Right cardiac atrium (tissue), 5 donors: ENCODE results near the gene TMEM121. TPM values are rescaled to one million over a fixed set of nuclear protein-coding genes. Genes with fewer than 3 reads are reported as not detected.

Experiments
- ATAC-seq, 2 donors: fragments of 200-7000 bp; cut with Tn5 transposase; one replicate each; pipeline versions ENCODE4 v1.8.0 to v1.9.1; 2020; ENCODE audit warnings: moderate library complexity in 2 of 2, mild to moderate bottlenecking in 1 of 2
- DNase-seq, 3 donors: peaks; one replicate each; pipeline ENCODE4 v3.0.0-alpha.2; 2020
- H3K27ac ChIP-seq: one replicate; pipeline ENCODE4 v1.5.1; 2013; ENCODE audit warnings: mild to moderate bottlenecking, low read length, control low read depth, moderate library complexity
- H3K27me3 ChIP-seq: one replicate; pipeline ENCODE4 v1.6.1; 2013; ENCODE audit not compliant: control insufficient read depth, insufficient read depth
- H3K4me1 ChIP-seq: one replicate; pipeline ENCODE4 v1.6.1; 2013; ENCODE audit warnings: low read length; ENCODE audit not compliant: control insufficient read depth, insufficient read depth
- H3K4me3 ChIP-seq: one replicate; pipeline ENCODE4 v1.5.1; 2013; ENCODE audit warnings: low read length, control low read depth
- H3K9me3 ChIP-seq: one replicate; pipeline ENCODE4 v1.6.1; 2013; ENCODE audit warnings: low read length; ENCODE audit not compliant: control insufficient read depth
- whole genome bisulfite sequencing: extraction: QIAGEN DNeasy Blood & Tissue Kit; methylation state at CpG from one replicate; pipeline ENCODE4 v1.1.7; 2013; 5-methylcytosine and 5-hydroxymethylcytosine counted together
- intact Hi-C, 4 donors: fragments of 100-400 bp; cut with DNase I; formaldehyde crosslinking; loops; one replicate each; pipeline versions ENCODE4 v1.11.0 to v1.14.0; 2022 to 2023
- long read RNA-seq, 4 donors: library from polyadenylated mRNA; unstranded; transcript quantifications; one replicate each; pipeline ENCODE4 v2.0.0, GENCODE V29; 2020 to 2021
- polyA plus RNA-seq: library from polyadenylated mRNA; stranded (reverse); fragments of 200-250 nt; gene quantifications from one replicate; pipeline ENCODE4 v1.2.3, GENCODE V29; 2013
- total RNA-seq, 4 donors: library from RNA; stranded (reverse); fragmentation: NEBNext Ultra II Directional; extraction: Animal tissue kit (Norgen Biotek cat#: 25700); gene quantifications; one replicate each; pipeline ENCODE4 v1.2.1, GENCODE V29; 2021
- donor health status: healthy with polysubstance abuse.
- donor health status: DM: no; HTN: yes; CAD: no.
- donor health status: DM: no; HTN: no; CAD: no.
- donor health status: DM: no; HTN: yes; CAD: no; lungs with severe emphysema.
- donor health status: DM: yes; HTN: yes; CAD: no.

Gene TMEM121
- 1 to 10 TPM; 2.8 to 4.4 (median 3.6) TPM for total RNA-seq
- polyA plus RNA-seq: 2.3 TPM
- long read RNA-seq, donor 1, transcript TMEM121-201 (2 exons, 1,532 nt): major isoform, 14 of 17 reads
- long read RNA-seq, donor 1, partial matches to known transcripts: 0 of 17 reads
- long read RNA-seq, donor 1, other reads (novel, unspliced or antisense): 2 of 17 reads
- long read RNA-seq, donor 2, partial matches to known transcripts: 0 of 7 reads
- long read RNA-seq, donor 2, other reads (novel, unspliced or antisense): 3 of 7 reads
- long read RNA-seq, donor 3, partial matches to known transcripts: 0 of 4 reads
- long read RNA-seq, donor 3, other reads (novel, unspliced or antisense): 2 of 4 reads
- long read RNA-seq, donor 4, transcript TMEM121-201 (2 exons, 1,532 nt): major isoform, 6 of 11 reads
- long read RNA-seq, donor 4, partial matches to known transcripts: 0 of 11 reads
- long read RNA-seq, donor 4, other reads (novel, unspliced or antisense): 3 of 11 reads

DNA sequence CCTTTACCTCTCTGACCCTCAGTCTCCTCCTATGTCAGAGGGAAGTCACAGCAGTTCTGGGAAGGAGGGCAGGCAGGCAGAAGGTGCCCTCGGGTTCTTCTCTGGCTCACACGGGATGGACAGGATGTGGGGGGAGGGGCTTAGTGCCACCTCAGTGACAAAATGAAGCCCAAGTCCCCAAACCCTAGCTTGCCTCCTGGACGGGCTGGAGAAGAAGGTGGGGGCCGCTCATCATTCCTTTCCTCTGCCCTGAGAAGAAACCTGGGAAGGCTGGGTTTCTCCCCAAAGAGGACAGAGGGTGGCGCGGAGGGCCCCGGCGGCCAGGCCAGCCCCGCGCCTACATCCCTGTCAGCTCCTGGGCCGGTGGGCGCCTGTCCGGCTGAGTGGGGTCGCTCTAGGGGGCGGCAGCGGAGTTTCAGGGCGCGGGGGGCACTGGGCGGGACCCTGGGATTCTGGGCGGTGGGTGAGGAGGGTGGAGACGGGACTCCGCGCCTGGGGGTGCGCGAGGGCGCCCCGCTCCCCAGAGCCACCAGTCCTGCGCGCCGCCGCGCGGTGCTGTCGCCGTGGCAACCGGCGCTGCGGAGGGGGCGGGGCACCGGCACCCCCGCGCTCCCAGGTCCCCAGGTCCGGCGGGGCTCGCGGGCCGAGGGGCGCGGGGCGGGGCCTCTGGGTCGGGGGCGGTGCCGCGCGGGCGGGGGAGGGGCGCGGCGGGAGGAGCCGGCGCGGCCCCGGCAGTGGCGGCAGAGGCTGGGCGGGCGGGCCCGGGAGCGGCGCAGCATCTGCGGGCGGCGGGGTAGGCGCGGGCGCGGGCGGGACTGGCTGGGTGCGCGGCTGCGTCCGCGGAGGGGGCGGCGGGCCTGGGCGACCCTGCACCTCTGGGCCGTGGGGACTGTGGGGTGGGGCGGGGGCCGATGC is at the start of gene TMEM121:
Gene TMEM121 (plus strand): TSS at position 723 of the 915 bp plus-strand sequence. CDS start 2,252 bp downstream, outside the sequence.
- no peaks in the 10 kb centered on the region for H3K9me3 ChIP-seq
- ATAC-seq (peak; percentile 3 to 6), DNase-seq (peak in 2 of 3 donors; percentile 73 to 74)
- WGBS: 1% methylated on average over 88 of the region's 88 CpGs
- no peak within 1 kb of the TSS for H3K27ac ChIP-seq
- peak within 1 kb of the TSS; percentile 62 for H3K4me3 ChIP-seq
- intact Hi-C loops: loop anchor here in 1 of 4 donors (10.0 kb wide), 1 partner anchor 151 kb away; no protein-coding TSS in a partner anchor
- H3K27me3 ChIP-seq: no peaks in the 10 kb centered on the region
- H3K4me1 ChIP-seq: no peaks in the 10 kb centered on the region

DNA sequence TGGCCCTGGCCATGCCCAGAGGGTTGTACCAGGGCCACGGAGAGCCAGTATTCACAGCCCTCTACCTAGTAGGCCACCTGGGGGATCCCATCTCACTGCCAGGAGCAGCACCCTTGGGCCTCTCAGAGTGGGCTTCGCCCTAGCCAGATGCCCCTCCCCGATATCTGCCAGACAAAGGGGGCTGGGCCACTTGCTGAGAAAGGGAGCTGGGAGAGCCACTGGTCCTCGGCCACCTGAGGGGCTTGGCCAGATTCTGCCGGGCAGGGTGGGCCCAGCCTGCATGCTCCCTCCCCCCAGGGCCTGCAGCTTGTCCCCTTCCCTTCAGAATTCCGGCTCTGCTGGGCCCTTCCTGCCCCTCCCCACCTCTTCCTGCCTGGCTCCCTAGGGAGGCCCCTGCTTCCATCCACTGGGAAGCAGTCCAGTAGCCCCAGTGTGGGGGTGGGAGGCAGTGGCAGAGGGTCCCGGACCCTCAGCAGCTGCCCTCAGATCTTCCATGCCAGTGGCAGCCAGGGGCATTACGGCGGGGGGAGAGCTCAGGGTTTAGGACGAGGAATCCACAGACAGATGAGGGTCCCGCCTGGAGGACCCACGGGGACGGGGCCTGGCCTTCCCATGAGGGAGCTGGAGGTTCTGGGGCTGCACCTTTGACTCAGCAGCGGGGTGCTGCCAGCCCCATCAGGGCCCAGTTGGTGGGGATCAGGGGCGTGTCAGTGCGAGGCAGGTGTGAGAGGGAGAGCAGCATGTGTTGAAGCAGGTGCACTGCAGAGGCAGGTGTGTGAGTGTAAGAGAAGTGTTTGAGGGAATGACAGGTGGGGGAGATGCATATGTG is 49.3 kb upstream of the TMEM121 start:
- intact Hi-C loops: no loop called here
- WGBS: 28% methylated on average over 16 of the region's 16 CpGs
- Histone ChIP-seq H3K27me3 (no peaks in the 10 kb centered on the region), H3K27ac (peak overlapping the region; percentile 95), H3K4me3 (peak overlapping the region; percentile 84), H3K9me3 (no peaks in the 10 kb centered on the region), H3K4me1 (peaks cover 3% of the 10 kb centered on the region)
- no peak for ATAC-seq
- peak; percentile 67 to 85 (median 80) for DNase-seq

DNA sequence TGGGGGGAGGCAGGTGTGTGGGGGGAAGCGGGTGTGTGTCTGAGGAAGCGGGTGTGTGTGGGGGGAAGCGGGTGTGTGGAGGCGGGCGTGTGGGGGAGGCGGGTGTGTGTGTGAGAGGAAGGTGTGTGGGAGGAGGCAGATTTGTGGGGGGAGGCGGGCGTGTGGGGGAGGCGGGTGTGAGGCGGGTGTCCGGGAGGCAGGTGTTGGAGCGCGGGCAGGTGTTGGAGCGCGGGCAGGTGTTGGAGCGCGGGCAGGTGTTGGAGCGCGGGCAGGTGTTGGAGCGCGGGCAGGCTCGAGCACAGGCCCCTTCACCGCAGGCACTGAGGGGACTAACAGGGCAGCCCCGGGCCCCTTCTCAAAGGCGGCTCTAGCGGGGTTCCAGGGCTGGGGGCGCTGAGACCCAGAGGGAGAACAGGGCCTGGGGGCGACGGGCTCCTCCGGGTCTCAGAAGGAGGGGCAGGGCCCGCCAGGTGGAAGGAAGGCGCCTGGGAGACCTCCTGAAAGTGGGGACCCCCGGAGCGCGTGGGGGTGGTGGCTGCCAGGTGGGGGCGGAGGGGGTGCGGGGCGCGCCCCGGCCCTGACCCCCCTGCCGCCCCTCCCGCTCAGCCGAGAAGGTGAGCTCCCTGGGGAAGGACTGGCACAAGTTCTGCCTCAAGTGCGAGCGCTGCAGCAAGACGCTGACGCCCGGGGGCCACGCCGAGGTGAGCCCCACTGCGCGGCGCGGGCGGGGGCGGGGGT is 48.6 kb upstream of the TMEM121 start:
- Histone ChIP-seq H3K27ac (peak overlapping the region; percentile 95), H3K4me3 (peak overlapping the region; percentile 84), H3K9me3 (no peaks in the 10 kb centered on the region), H3K4me1 (peaks cover 11% of the 10 kb centered on the region), H3K27me3 (no peaks in the 10 kb centered on the region)
- intact Hi-C loops: no loop called here
- ATAC-seq (no peak), DNase-seq (peak in 1 of 3 donors; percentile 68)
- WGBS: 59% methylated on average over 50 of the region's 56 CpGs

DNA sequence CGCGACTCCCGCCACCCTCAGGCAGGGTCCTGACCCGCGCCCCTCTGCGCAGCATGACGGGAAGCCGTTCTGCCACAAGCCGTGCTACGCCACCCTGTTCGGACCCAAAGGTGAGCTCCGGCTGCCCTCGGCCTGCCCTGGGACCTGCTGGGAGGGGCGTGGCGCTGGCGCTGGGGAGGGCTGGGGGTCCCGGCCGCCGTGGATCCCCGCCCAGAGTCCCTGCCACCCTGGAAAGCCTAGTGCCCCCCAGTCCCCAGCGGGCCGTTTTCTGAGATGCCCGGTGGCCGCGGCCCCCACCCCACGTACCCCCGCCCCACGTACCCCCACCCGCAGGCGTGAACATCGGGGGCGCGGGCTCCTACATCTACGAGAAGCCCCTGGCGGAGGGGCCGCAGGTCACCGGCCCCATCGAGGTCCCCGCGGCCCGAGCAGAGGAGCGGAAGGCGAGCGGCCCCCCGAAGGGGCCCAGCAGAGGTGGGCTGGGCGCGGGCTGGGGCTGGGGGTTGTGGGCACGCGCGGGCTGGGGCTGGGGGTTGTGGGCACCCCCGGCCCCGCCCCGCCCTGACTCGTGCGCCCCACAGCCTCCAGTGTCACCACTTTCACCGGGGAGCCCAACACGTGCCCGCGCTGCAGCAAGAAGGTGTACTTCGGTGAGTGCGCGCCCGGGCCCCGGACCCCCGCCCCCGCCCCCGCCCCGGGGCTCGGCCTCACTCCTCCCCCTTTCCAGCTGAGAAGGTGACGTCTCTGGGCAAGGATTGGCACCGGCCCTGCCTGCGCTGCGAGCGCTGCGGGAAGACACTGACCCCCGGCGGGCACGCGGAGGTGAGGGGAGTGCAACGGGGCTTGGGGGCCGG is 47.8 kb upstream of the TMEM121 start:
- Histone ChIP-seq H3K27ac (no peak overlapping the region), H3K27me3 (no peaks in the 10 kb centered on the region), H3K9me3 (no peaks in the 10 kb centered on the region), H3K4me3 (no peak overlapping the region), H3K4me1 (peaks cover 8% of the 10 kb centered on the region)
- ATAC-seq (no peak), DNase-seq (peak in 1 of 3 donors; percentile 67)
- WGBS: 63% methylated on average over 81 of the region's 81 CpGs
- intact Hi-C loops: no loop called here

GRCh38 chr14:105479431-105480158 is 46.8 kb upstream of the TMEM121 start:
- Histone ChIP-seq H3K27me3 (no peaks in the 10 kb centered on the region), H3K9me3 (no peaks in the 10 kb centered on the region), H3K4me1 (peaks cover 12% of the 10 kb centered on the region), H3K27ac (no peak overlapping the region), H3K4me3 (no peak overlapping the region)
- intact Hi-C loops: loop anchor here in 2 of 4 donors (10.0 kb wide), 2 partner anchors 105 to 275 kb away; no protein-coding TSS in a partner anchor
- 54% methylated on average over 34 of the region's 34 CpGs for WGBS
- DNase-seq: peak in 2 of 3 donors; percentile 37 to 66
- no peak for ATAC-seq

DNA sequence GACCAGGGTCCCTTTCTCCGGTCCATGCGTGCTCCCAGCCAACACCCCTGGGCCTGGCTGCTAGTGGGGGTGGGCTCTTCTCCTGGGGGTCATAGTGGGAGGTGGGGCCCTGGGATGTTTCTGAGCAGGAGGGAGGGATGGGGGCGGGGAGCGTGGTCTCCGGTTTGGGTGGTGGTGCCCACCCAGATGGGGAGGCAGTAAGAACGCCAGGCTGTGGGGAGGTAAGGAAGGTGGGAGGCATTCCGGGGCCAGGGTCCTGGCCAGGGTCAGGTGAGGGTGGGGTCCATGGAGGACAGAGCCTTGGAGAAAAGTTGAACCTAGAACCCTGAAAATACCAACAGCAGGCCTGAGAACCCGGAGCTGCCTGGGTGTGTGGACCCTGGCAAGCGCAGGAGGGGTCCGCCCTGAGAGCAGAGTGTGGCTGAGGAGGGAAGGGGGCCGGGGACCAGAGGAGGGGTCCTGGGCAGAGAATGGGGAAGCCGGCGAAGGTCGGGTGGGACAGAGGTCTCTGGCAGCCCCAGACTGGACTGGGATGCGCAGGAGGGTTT is 46.1 kb upstream of the TMEM121 start:
- DNase-seq: peak in 1 of 3 donors; percentile 47
- no peak for ATAC-seq
- peak overlapping the region; percentile 95 for H3K27ac ChIP-seq
- H3K27me3 ChIP-seq: no peaks in the 10 kb centered on the region
- H3K4me3 ChIP-seq: no peak overlapping the region
- 51% methylated on average over 15 of the region's 15 CpGs for WGBS
- H3K4me1 ChIP-seq: peaks cover 13% of the 10 kb centered on the region
- intact Hi-C loops: loop anchor here in 2 of 4 donors (10.0 kb wide), 2 partner anchors 105 to 275 kb away; no protein-coding TSS in a partner anchor
- no peaks in the 10 kb centered on the region for H3K9me3 ChIP-seq

GRCh38 chr14:105480807-105481801 is 45.3 kb upstream of the TMEM121 start:
- intact Hi-C loops: loop anchor here in 2 of 4 donors (10.0 kb wide), 2 partner anchors 106 to 276 kb away; no protein-coding TSS in a partner anchor
- Histone ChIP-seq H3K27me3 (no peaks in the 10 kb centered on the region), H3K4me1 (peaks cover 20% of the 10 kb centered on the region), H3K4me3 (peak overlapping the region; percentile 5), H3K27ac (peak overlapping the region; percentile 95), H3K9me3 (no peaks in the 10 kb centered on the region)
- peak; percentile 89 to 96 (median 96) for DNase-seq
- ATAC-seq: peak; percentile 61 to 66
- WGBS: under 1% methylated on average over 35 of the region's 35 CpGs
